OCI-LY7 (cell line): ENCODE data around the gene TFDP3. TPM values are rescaled to one million over a fixed set of nuclear protein-coding genes. Genes with fewer than 3 reads are reported as not detected.

ENCODE experiments used
- BruUV-seq: library from RNA; stranded (reverse); fragments of 400-500 nt; replicated peaks from 2 replicates; lab custom pipeline; 2021; lab: Mats Ljungman, UMichigan
- CTCF ChIA-PET: fragments of 300-600 bp; sonication (Branson Sonifier 250); formaldehyde crosslinking; loops from one replicate; lab custom pipeline; 2022; ENCODE audit warnings: antibody characterized with exemption; ENCODE audit not compliant: unreplicated experiment; lab: Charles Lee
- POLR2A ChIA-PET: fragments of 300-600 bp; sonication (Branson Sonifier 250); formaldehyde crosslinking; loops from one replicate; lab custom pipeline; 2022; ENCODE audit warnings: antibody characterized with exemption; lab: Charles Lee
- DNase-seq: peaks from one replicate; pipeline ENCODE4 v3.0.0-alpha.2; 2015; ENCODE audit warnings: low spot score
- H2AFZ ChIP-seq: fragments of 200-600 bp; sonication (generic), shearing (Covaris generic); 2 replicates; pipeline ENCODE4 v1.6.1; 2014; ENCODE audit warnings: mild to moderate bottlenecking, antibody characterized with exemption, low read length, moderate library complexity
- H3K27ac ChIP-seq: fragments of 200-600 bp; sonication (generic); 2 replicates; pipeline ENCODE4 v1.5.1; 2014; ENCODE audit warnings: mixed run types, low read depth, mild to moderate bottlenecking, moderate library complexity, low read length, inconsistent platforms; ENCODE audit not compliant: poor library complexity, severe bottlenecking
- H3K36me3 ChIP-seq: fragments of 200-600 bp; sonication (generic); 2 replicates; pipeline ENCODE4 v1.6.1; 2014; ENCODE audit warnings: mild to moderate bottlenecking, antibody characterized with exemption, low read length, moderate library complexity, mixed read lengths; ENCODE audit not compliant: insufficient read depth
- H3K4me1 ChIP-seq: fragments of 200-600 bp; sonication (generic); 2 replicates; pipeline ENCODE4 v1.5.1; 2014; ENCODE audit warnings: mild to moderate bottlenecking, low read length; ENCODE audit not compliant: insufficient read depth, poor library complexity, severe bottlenecking
- H3K4me2 ChIP-seq: fragments of 200-600 bp; sonication (generic); 2 replicates; pipeline ENCODE4 v1.6.1; 2014; ENCODE audit warnings: mild to moderate bottlenecking, low read length
- H3K4me3 ChIP-seq: fragments of 200-600 bp; sonication (generic); 2 replicates; pipeline ENCODE4 v1.5.1; 2014; ENCODE audit warnings: mild to moderate bottlenecking, low read depth, low read length; ENCODE audit not compliant: poor library complexity, severe bottlenecking
- H3K79me2 ChIP-seq: fragments of 200-600 bp; sonication (generic); 2 replicates; pipeline ENCODE4 v1.6.1; 2016; ENCODE audit warnings: low read depth, mild to moderate bottlenecking, low read length, moderate library complexity, mixed read lengths; ENCODE audit not compliant: insufficient read depth
- H3K9me2 ChIP-seq: fragments of 200-600 bp; sonication (generic); 2 replicates; pipeline ENCODE4 v1.6.1; 2016; ENCODE audit warnings: mild to moderate bottlenecking, low read length, mixed read lengths; ENCODE audit not compliant: insufficient read depth
- H3K9me3 ChIP-seq: fragments of 200-600 bp; sonication (generic); 2 replicates; pipeline ENCODE4 v1.6.1; 2014; ENCODE audit warnings: mild to moderate bottlenecking, mixed run types, low read length, mixed read lengths
- H4K20me1 ChIP-seq: fragments of 200-600 bp; sonication (generic); 2 replicates; pipeline ENCODE4 v1.6.1; 2014; ENCODE audit warnings: mild to moderate bottlenecking, antibody characterized with exemption, low read length, moderate library complexity, mixed read lengths; ENCODE audit not compliant: insufficient read depth
- EZH2phosphoT487 ChIP-seq: fragments of 200-600 bp; sonication (generic); IDR thresholded peaks from 2 replicates; pipeline ENCODE4 v1.6.1; 2018; ENCODE audit warnings: low read depth, borderline replicate concordance, mild to moderate bottlenecking, mixed run types, antibody characterized with exemption, low read length, moderate library complexity, mixed read lengths
- intact Hi-C: fragments of 100-400 bp; cut with micrococcal nuclease; formaldehyde crosslinking; loops from one replicate; pipeline ENCODE4 v1.10.0; 2022; ENCODE audit not compliant: unreplicated experiment
- total RNA-seq, 2 experiments: library from RNA; depleted of rRNA in 1 of 2; stranded (reverse); fragments of >200 nt in 1 of 2; shearing (Covaris generic) in 1 of 2; gene quantifications; 2 replicates each; pipeline ENCODE4 v1.2.3, GENCODE V29; 2014 to 2022
- TF ChIP-seq, protein P1 (sequence below): fragments of 200-600 bp; sonication (generic); conservative IDR thresholded peaks from 2 replicates; pipeline ENCODE4 v1.5.1; 2014; ENCODE audit warnings: mild to moderate bottlenecking, antibody characterized with exemption, low read length, moderate library complexity, mixed read lengths

The TFDP3 gene
- total RNA-seq, 2 experiments from 2014 or later = not detected

DNA sequence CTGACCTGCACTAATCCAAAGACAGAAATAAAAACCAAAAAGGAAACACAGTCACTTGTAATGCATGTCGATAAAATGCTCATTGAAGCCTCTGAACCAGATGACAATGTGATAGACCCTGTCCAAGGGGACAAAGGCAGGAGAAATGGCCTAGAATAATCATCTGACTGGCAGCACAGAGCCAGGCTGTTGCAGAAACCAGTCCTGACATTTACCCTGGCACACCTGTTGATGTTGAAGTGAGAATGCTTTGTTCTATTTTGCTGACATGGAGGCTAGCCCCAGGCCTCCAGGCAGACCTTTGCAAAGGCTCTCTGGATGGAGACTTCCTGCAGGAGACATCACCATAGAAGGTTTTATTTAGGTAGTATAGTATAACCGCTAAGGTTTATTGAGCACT is 41.0 kb downstream of the TFDP3 start:
- Histone ChIP-seq H3K4me3 (no peak overlapping the region), H3K4me2 (no peak overlapping the region), H4K20me1 (no peaks in the 10 kb centered on the region), H3K27ac (no peak overlapping the region), H3K9me3 (no peaks in the 10 kb centered on the region), H3K4me1 (no peaks in the 10 kb centered on the region), H3K79me2 (no peaks in the 10 kb centered on the region), H3K36me3 (no peaks in the 10 kb centered on the region), H2AFZ (no peak overlapping the region), H3K9me2 (no peaks in the 10 kb centered on the region)
- DNase-seq = no peak
- TF ChIP-seq EZH2phosphoT487 = no peak
- TF ChIP-seq, protein P1, sequence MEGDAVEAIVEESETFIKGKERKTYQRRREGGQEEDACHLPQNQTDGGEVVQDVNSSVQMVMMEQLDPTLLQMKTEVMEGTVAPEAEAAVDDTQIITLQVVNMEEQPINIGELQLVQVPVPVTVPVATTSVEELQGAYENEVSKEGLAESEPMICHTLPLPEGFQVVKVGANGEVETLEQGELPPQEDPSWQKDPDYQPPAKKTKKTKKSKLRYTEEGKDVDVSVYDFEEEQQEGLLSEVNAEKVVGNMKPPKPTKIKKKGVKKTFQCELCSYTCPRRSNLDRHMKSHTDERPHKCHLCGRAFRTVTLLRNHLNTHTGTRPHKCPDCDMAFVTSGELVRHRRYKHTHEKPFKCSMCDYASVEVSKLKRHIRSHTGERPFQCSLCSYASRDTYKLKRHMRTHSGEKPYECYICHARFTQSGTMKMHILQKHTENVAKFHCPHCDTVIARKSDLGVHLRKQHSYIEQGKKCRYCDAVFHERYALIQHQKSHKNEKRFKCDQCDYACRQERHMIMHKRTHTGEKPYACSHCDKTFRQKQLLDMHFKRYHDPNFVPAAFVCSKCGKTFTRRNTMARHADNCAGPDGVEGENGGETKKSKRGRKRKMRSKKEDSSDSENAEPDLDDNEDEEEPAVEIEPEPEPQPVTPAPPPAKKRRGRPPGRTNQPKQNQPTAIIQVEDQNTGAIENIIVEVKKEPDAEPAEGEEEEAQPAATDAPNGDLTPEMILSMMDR = no peak
- no TSS peak for BruUV-seq
- CTCF ChIA-PET = no interaction called here
- intact Hi-C loops = no loop called here
- POLR2A ChIA-PET = no interaction called here

DNA sequence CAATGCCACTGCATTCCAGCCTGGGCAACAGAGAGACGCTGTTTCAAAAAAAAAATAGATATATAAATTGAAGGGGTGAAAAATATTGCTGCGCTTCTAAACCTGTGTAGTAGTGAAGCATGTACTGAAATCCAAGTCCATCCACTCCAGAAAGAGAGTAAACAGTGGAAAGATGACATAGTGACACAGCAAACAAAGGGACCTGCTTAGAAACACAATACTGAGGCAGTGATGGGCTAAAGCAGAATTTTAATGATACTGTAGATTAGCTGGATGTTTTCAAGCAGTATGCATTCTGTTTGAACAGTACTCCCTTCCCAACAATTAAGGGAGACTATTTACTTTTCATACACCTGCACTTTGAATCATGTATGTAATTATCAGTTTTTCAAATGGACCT is 42.5 kb downstream of the TFDP3 start:
- H3K27ac ChIP-seq = no peak overlapping the region
- no peak overlapping the region for H2AFZ ChIP-seq
- POLR2A ChIA-PET = no interaction called here
- no peak for DNase-seq
- no peak overlapping the region for H3K4me3 ChIP-seq
- H4K20me1 ChIP-seq = no peaks in the 10 kb centered on the region
- no peak overlapping the region for H3K4me2 ChIP-seq
- no peaks in the 10 kb centered on the region for H3K4me1 ChIP-seq
- intact Hi-C loops = no loop called here
- no peaks in the 10 kb centered on the region for H3K9me2 ChIP-seq
- H3K79me2 ChIP-seq = no peaks in the 10 kb centered on the region
- BruUV-seq = no TSS peak
- CTCF ChIA-PET = no interaction called here
- no peaks in the 10 kb centered on the region for H3K36me3 ChIP-seq
- TF ChIP-seq, protein P1 = no peak
- no peak for TF ChIP-seq EZH2phosphoT487
- no peaks in the 10 kb centered on the region for H3K9me3 ChIP-seq

DNA sequence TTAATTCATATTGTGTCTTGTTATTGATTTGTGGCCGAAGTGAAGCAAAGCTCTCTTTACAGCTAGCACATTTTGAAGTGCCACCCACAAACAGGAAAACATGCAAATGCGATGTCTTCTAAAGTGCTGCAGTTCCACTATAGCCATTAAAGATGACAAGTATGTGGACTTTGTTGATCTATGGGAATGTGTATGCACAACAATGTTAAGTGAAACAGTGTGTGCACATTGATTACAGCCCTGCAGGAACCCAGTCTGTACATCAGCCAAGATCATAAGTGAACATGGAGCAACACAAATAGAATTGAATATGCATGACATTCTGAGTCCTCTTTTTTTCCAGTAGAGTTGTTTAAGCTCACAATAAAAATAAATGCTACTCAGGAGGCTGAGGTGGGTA is 43.0 kb downstream of the TFDP3 start:
- intact Hi-C loops = no loop called here

More for the DNA sequence above, 43.0 kb downstream of the TFDP3 start:
- ChIA-PET POLR2A (interaction anchor here (0.5 kb wide), 1 partner anchor 1912 kb away, joined by 3 read pairs; no protein-coding TSS in a partner anchor), CTCF (no interaction called here)
- Histone ChIP-seq H3K4me1 (no peaks in the 10 kb centered on the region), H3K36me3 (no peaks in the 10 kb centered on the region), H3K4me2 (no peak overlapping the region), H3K9me2 (no peaks in the 10 kb centered on the region), H3K27ac (no peak overlapping the region), H2AFZ (no peak overlapping the region), H3K79me2 (no peaks in the 10 kb centered on the region), H3K4me3 (no peak overlapping the region), H3K9me3 (no peaks in the 10 kb centered on the region), H4K20me1 (no peaks in the 10 kb centered on the region)
- TF ChIP-seq, protein P1 = no peak
- TF ChIP-seq EZH2phosphoT487 = no peak
- no peak for DNase-seq
- no TSS peak for BruUV-seq
